ENCODE results near the gene RUNX2.
A peak's percentile ranks its signal among the peaks of the same experiment; 100 is the strongest.

Gene RUNX2

DNA sequence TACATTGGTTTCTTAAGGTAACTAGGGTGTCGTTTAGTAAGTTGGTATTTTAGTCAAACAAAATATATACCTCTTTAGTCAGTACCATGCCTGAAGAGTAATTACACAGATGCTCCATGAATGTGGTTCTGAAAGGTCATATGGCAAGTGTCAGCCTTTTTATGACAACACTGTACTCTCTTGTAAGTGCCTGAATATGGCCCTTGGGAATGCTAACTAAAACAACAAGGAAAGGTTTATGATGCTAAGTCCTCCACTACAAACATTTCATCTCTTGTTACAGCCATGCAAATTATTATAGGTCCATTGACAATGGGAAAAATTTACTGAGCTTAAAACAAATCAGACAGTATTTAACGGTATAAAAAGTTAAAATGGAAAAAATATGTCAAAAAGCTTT is 88.6 kb downstream of the RUNX2 start:
- H3K4me1 Mint-ChIP-seq: peaks cover 40% of the 10 kb centered on the region
- peaks cover 18% of the 10 kb centered on the region for H3K27me3 Mint-ChIP-seq
- H3K36me3 Mint-ChIP-seq: no peaks in the 10 kb centered on the region
- H3K9me3 Mint-ChIP-seq: no peaks in the 10 kb centered on the region
- no peak overlapping the region for H3K27ac Mint-ChIP-seq
- H3K4me3 Mint-ChIP-seq: no peak overlapping the region

DNA sequence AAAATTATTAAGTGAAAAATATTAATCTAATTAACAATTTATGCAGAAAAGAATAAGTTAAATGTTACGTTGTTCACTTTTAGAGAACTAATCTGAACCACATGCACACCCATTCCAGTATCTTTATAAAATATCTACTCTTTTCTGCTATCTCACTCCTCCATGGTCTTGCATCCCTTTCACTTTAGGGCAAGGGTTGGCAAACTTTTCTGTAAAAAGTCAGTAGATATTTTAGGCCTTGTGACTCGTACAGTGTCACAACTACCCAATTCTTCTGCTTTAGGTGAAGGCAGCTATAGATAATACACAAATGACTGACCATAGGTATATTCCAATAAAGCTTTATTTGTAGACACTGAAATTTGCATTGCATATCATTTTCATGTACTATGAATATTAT is 89.3 kb downstream of the RUNX2 start:
- Mint-ChIP-seq H3K27ac (no peak overlapping the region), H3K36me3 (peaks cover 2% of the 10 kb centered on the region), H3K4me3 (no peak overlapping the region), H3K27me3 (peaks cover 18% of the 10 kb centered on the region), H3K4me1 (peaks cover 44% of the 10 kb centered on the region), H3K9me3 (no peaks in the 10 kb centered on the region)

GRCh38 chr6:45419571-45420082 is 91.5 kb downstream of the RUNX2 start:
- peaks cover 53% of the 10 kb centered on the region for H3K4me1 Mint-ChIP-seq
- no peaks in the 10 kb centered on the region for H3K9me3 Mint-ChIP-seq
- peaks cover 2% of the 10 kb centered on the region for H3K36me3 Mint-ChIP-seq
- peak overlapping the region; percentile 93 for H3K27ac Mint-ChIP-seq
- peaks cover 21% of the 10 kb centered on the region for H3K27me3 Mint-ChIP-seq
- H3K4me3 Mint-ChIP-seq: peak overlapping the region; percentile 95

- H3K9me3 Mint-ChIP-seq: no peaks in the 10 kb centered on the region
- peaks cover 25% of the 10 kb centered on the region for H3K27me3 Mint-ChIP-seq
- H3K27ac Mint-ChIP-seq: peak overlapping the region; percentile 93
- peak overlapping the region; percentile 95 for H3K4me3 Mint-ChIP-seq
- peaks cover 58% of the 10 kb centered on the region for H3K4me1 Mint-ChIP-seq
- H3K36me3 Mint-ChIP-seq: peaks cover 2% of the 10 kb centered on the region
These were observed 92.2 kb downstream of the RUNX2 start for GRCh38 chr6:45420083-45420908.

GRCh38 chr6:45420909-45421708 is 93.0 kb downstream of the RUNX2 start:
- H3K27me3 Mint-ChIP-seq: peaks cover 21% of the 10 kb centered on the region
- peaks cover 51% of the 10 kb centered on the region for H3K4me1 Mint-ChIP-seq
- peaks cover 2% of the 10 kb centered on the region for H3K36me3 Mint-ChIP-seq
- H3K9me3 Mint-ChIP-seq: no peaks in the 10 kb centered on the region
- peak overlapping the region; percentile 93 for H3K27ac Mint-ChIP-seq
- peak overlapping the region; percentile 95 for H3K4me3 Mint-ChIP-seq

- peak overlapping the region; percentile 95 for H3K4me3 Mint-ChIP-seq
- H3K27me3 Mint-ChIP-seq: peaks cover 18% of the 10 kb centered on the region
- peaks cover 2% of the 10 kb centered on the region for H3K36me3 Mint-ChIP-seq
- H3K9me3 Mint-ChIP-seq: no peaks in the 10 kb centered on the region
- peak overlapping the region; percentile 91 for H3K27ac Mint-ChIP-seq
- peaks cover 46% of the 10 kb centered on the region for H3K4me1 Mint-ChIP-seq
These were observed 93.8 kb downstream of the RUNX2 start for GRCh38 chr6:45421709-45422502.

- peaks cover 18% of the 10 kb centered on the region for H3K27me3 Mint-ChIP-seq
- no peaks in the 10 kb centered on the region for H3K9me3 Mint-ChIP-seq
- H3K27ac Mint-ChIP-seq: peak overlapping the region; percentile 91
- H3K4me1 Mint-ChIP-seq: peaks cover 44% of the 10 kb centered on the region
- peak overlapping the region; percentile 94 for H3K4me3 Mint-ChIP-seq
- peaks cover 2% of the 10 kb centered on the region for H3K36me3 Mint-ChIP-seq
These were observed 94.5 kb downstream of the RUNX2 start for GRCh38 chr6:45422503-45423110.

DNA sequence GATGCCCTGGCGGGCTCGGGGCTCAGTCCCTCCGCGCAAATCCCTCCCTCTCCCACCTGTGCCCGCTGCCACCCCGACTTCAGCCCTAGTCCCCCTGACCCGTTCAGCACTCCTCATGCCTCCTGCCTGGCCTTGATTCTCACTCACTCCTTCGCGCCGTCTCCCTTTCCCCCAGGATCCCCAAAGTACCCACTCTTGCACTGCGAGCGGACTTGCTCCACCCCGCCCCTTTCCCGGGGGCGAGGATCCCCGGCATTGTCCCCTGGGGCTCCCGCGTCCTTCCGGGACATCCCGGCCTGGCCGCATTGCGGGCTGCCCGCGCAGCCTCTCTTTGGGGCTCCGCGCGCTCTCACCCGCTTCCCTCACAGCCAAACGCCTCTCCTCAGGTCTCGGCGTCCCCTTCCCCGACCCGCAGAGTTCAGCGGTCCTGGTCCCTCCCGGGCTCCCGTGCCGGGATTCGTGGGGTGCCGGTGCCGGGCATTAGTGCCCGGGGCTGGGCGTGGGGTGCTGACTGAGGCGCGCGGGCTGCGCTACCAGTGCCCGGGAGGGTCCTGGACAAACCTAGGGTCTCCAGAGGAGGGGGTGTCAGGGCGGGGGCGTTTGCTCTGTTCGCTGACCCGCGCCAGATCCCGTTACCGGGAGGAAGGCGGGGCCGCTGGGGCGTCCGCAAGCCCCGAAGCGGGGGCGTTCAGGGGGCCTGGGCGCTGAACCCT is 95.1 kb downstream of the RUNX2 start:
- Mint-ChIP-seq H3K27me3 (peaks cover 18% of the 10 kb centered on the region), H3K4me3 (peak overlapping the region; percentile 94), H3K4me1 (peaks cover 51% of the 10 kb centered on the region), H3K27ac (peak overlapping the region; percentile 84), H3K9me3 (no peaks in the 10 kb centered on the region), H3K36me3 (peaks cover 2% of the 10 kb centered on the region)

GRCh38 chr6:45423824-45424450 is 95.8 kb downstream of the RUNX2 start:
- Mint-ChIP-seq H3K27me3 (peaks cover 19% of the 10 kb centered on the region), H3K36me3 (peaks cover 2% of the 10 kb centered on the region), H3K4me1 (peaks cover 58% of the 10 kb centered on the region), H3K4me3 (peak overlapping the region; percentile 94), H3K9me3 (no peaks in the 10 kb centered on the region), H3K27ac (no peak overlapping the region)

DNA sequence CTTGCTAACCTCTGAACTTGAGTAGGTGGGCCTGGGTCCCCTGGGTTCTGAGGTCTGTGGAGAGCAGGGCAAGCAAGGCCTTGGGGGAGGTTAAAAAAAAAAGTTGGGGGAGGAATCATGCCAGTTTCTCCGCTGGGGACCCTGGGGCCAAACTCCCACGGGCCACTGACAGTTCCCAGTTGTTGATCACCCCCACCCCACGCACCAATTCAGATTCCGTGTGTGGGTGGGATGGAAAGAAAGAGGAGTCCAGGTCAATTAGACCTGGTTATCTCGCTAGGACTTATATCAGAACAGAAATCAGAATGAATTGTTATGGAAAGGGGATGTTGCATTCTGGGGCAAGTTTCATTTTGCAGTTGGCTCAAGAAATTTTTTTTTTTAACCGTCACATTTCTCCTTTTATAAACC is 96.3 kb downstream of the RUNX2 start:
- H3K4me3 Mint-ChIP-seq: peak overlapping the region; percentile 94
- no peaks in the 10 kb centered on the region for H3K9me3 Mint-ChIP-seq
- peaks cover 16% of the 10 kb centered on the region for H3K27me3 Mint-ChIP-seq
- peaks cover 2% of the 10 kb centered on the region for H3K36me3 Mint-ChIP-seq
- peak overlapping the region; percentile 23 for H3K27ac Mint-ChIP-seq
- peaks cover 54% of the 10 kb centered on the region for H3K4me1 Mint-ChIP-seq

DNA sequence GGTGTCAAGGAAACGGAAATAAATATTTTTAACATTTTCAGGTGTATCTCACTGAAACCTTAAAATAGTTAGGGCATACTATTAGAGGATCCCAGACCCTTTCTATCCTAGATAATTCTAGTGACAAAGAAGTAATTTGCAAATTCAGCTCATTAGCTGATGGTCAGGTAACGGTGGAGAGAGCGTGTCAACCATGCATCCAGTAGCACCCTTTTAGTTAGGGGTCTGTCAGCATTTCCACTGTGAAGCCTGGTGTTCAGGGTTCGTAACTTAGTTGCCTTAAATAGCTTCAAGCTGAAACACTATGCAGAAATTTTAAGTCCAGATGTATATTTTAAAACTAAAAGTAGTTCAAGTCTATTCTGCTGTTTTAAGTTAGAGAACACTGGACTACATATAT is 98.1 kb downstream of the RUNX2 start:
- no peak overlapping the region for H3K4me3 Mint-ChIP-seq
- peaks cover 42% of the 10 kb centered on the region for H3K4me1 Mint-ChIP-seq
- H3K36me3 Mint-ChIP-seq: peaks cover 2% of the 10 kb centered on the region
- peaks cover 12% of the 10 kb centered on the region for H3K27me3 Mint-ChIP-seq
- no peaks in the 10 kb centered on the region for H3K9me3 Mint-ChIP-seq
- no peak overlapping the region for H3K27ac Mint-ChIP-seq

DNA sequence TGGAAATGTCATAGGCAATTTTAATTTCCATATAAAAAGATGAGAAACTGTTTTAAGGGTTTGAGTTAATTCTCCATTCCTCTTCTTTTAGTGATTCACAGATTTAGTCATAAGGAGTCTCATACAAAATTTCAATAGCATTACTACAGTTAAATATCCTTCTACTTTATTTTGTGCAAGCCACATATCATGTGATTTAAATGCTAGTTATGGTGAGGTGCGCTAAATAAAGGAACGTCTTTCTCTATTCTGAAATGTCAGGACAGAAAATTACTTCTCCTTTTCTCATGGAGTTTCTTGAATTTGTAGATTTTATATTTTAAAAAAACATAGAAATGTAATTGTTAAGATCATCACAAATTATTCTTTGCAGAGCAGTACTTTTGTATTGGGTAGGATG is 99.6 kb downstream of the RUNX2 start:
- H3K9me3 Mint-ChIP-seq: no peaks in the 10 kb centered on the region
- peaks cover 8% of the 10 kb centered on the region for H3K27me3 Mint-ChIP-seq
- no peak overlapping the region for H3K27ac Mint-ChIP-seq
- peaks cover 43% of the 10 kb centered on the region for H3K4me1 Mint-ChIP-seq
- H3K36me3 Mint-ChIP-seq: no peaks in the 10 kb centered on the region
- H3K4me3 Mint-ChIP-seq: no peak overlapping the region

GRCh38 chr6:45428727-45429126 is 100.6 kb downstream of the RUNX2 start:
- H3K9me3 Mint-ChIP-seq: no peaks in the 10 kb centered on the region
- H3K4me1 Mint-ChIP-seq: peaks cover 48% of the 10 kb centered on the region
- H3K27me3 Mint-ChIP-seq: peaks cover 7% of the 10 kb centered on the region
- H3K4me3 Mint-ChIP-seq: no peak overlapping the region
- no peaks in the 10 kb centered on the region for H3K36me3 Mint-ChIP-seq
- no peak overlapping the region for H3K27ac Mint-ChIP-seq

DNA sequence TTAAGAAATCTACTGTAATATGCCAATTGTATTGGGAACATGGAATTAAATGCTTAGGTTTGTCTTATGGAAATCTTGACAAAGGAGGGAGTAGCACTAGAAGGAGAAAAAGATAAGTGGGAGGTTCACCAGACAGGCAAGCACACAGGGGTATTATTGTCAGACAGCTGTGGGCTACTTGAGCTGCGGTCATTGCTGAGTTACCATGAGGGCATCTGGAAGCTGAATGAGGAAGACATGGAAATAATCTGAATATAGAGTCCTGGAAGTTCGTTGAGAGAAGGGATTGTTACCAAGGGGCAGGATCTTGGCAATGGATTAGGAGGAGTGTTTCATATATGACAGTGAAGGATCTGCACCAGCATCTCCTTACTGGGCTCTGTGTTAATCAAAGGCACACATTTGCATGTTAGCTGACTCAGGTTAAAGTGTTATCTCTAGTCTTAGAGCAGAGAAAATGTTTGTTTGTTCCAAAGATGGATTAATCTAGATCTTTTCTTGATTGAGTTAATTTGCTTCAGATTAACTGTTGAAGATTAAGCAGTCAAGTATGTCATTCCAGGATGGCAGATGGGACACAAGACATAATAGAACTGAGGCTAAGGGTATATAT is 102.6 kb downstream of the RUNX2 start:
- H3K4me3 Mint-ChIP-seq: no peak overlapping the region
- H3K27me3 Mint-ChIP-seq: peaks cover 2% of the 10 kb centered on the region

More for the DNA sequence above, 102.6 kb downstream of the RUNX2 start:
- Mint-ChIP-seq H3K27ac (no peak overlapping the region), H3K4me1 (peaks cover 40% of the 10 kb centered on the region), H3K9me3 (no peaks in the 10 kb centered on the region), H3K36me3 (no peaks in the 10 kb centered on the region)
